Suppressor macrophage (primary cell): ENCODE measurements around the gene FERD3L.
A peak's percentile ranks its signal among the peaks of the same experiment; 100 is the strongest.
"Not testable (repeated sequence)": the region's sequence is repeated elsewhere in the genome, so short reads cannot be mapped to it uniquely, and the experiment has no call there.

ENCODE experiments used
- DNase-seq, 4 experiments: peaks; one replicate each; pipeline ENCODE4 v3.0.0-alpha.2; 2020 to 2022
- total RNA-seq, 17 experiments: gene quantifications; one replicate each; lab custom pipeline; 2026; ENCODE audit warnings: mixed read lengths in 6 of 17, inconsistent platforms in 3 of 17; lab: John Stamatoyannopoulos, UW

The FERD3L gene
- total RNA-seq, result 0 to 0.55 (median 0) reads per million in 17 experiments

DNA sequence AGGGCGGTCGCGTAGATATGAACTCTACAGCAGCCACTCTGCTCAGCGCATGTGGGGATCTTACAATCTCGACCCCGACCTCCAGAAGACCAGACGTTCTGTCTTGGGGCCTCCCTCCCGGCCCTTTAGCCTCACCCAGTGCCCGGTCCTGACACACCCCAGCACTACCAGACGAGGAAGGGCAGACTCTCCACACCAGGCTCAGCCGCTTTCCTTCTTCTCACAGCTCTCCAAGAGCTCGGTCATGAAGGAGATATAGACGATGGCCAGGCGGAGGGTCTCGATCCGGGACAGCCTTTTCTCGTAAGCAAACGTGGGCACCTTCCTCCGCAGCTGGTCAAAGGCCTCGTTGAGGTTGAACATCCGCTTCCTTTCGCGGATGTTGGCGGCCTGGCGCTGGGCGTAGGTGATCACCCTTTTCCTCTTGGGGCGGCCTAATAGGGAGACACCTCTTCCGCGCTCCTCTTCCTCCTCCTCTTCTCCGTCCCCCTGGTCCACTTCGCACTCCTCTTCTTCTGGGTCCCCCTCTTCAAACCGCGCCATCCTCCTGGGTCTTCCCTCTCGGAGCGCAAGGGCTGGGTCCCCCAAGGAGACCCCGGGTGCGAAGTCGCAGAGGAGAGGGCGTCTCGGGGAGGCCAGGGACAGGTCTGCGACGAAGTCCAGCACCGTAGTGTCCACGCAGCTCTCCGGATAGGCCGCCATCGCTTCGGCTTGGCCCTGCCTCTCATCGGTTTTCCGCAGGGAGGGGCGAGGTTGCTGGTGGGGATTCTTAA lies at the start of gene FERD3L:
Gene FERD3L, minus strand, starts transcription at position 761 of the 773 bp plus-strand sequence. Its CDS starts 59 bp downstream, at position 702.
- DNase-seq, result no peak

DNA sequence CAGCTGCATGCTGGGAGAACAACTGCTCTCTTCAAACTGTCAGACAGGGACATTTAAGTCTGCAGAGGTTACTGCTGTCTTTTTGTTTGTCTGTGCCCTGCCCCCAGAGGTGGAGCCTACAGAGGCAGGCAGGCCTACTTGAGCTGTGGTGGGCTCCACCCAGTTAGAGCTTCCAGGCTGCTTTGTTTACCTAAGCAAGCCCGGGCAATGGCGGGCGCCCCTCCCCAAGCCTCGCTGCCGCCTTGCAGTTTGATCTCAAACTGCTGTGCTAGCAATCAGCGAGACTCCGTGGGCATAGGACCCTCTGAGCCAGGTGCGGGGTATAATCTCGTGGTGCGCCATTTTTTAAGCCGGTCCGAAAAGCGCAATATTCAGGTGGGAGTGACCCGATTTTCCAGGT lies 49.2 kb upstream of the FERD3L start:
- not testable (repeated sequence) for DNase-seq

GRCh38 chr7:19181634-19182033 lies 36.4 kb upstream of the FERD3L start:
- DNase-seq, result no peak

- DNase-seq, result no peak
These were observed 33.4 kb upstream of the FERD3L start for GRCh38 chr7:19178595-19178994.

DNA sequence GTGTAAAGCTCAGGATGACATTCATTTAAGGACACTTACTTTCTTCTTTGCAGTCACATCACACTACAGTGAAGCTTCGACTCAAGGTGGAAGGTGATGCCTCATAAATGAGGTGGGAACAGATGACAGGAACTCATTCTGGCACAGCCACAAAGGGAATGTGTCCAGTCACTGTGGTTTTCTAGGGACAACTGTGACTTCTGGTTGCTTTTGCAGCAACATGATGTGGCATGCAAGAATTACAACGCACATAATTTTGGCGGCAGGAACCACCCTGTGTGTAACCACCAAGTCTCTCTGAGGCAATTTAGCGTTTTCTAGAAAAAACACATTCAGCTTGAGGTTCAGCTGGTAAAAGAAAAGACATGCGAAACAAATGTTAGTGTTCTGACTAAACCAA lies 32.0 kb upstream of the FERD3L start:
- DNase-seq, result no peak

GRCh38 chr7:19175241-19175640 lies 30.0 kb upstream of the FERD3L start:
- DNase-seq, result no peak

DNA sequence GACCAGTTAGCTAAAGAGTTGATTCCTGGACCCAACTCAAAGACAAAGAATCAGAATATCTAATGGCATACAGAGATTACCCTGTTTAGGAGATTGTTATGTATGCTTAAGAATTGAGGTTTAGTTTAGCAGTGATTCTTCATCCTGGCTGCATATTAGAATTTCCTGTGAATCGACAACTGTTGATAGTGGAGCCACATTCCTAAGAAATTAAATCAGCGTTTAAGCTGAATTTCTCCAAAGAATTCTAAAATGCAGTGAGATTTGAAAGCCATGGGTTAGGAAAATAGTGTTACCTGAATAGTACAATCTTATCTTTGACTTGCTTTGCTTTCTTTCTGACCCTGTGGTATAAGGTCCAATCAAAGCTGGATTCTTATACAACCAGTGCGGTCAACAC lies 16.4 kb upstream of the FERD3L start:
- DNase-seq, result no peak

DNA sequence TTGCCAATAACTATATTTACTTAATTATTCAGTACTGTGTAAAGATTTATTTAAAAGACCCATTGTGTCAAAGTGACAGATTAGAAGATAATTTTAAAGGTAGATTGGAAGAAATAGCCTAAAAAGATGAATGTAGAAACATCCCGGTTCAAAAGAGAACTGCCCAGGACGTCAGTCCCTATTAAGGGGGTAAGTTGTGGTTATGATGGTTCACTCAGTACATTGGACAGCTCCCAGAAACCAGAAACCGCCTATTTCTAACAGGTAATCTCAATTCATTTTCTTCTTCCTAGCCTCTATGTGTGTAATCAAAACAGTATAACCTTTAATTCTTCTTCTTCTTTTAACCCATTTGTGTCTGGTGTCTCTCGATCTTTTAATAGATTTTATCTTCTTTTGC lies 1.5 kb upstream of the FERD3L start:
- DNase-seq, result peak in 1 of 4 experiments; percentile 2

DNA sequence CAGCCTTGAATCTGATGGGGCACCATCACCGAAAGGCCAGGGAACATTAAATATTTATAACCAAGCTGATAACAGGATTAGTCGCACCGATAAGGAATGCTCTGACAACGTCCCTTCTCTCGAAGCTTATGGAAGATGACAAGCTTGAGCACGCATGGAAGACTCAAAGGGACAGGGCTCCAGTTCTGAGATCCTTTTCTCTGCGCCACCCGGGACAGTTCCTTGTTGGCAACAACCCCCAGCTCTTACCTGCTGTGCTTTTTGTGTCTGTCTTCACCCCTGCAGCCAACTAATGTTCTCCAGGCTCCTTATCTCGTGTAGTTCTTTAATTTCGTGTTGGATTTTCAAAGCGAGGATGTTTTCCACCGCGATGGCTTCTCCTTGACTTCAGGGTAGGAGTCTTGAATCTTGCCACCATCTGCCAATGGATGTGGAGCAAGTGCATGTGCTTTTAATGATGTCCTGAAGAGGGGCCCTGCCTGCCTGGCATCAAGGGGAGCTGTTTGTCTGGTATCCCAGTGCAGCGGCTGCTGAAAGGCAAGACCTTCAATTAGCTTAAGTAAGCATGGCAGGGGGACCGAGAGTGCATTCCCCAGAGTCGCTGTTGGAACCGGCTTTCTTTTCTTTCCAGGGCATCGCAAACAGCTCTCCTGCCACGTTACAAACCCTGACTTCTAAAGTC lies 354 bp upstream of the FERD3L start:
- no peak for DNase-seq

DNA sequence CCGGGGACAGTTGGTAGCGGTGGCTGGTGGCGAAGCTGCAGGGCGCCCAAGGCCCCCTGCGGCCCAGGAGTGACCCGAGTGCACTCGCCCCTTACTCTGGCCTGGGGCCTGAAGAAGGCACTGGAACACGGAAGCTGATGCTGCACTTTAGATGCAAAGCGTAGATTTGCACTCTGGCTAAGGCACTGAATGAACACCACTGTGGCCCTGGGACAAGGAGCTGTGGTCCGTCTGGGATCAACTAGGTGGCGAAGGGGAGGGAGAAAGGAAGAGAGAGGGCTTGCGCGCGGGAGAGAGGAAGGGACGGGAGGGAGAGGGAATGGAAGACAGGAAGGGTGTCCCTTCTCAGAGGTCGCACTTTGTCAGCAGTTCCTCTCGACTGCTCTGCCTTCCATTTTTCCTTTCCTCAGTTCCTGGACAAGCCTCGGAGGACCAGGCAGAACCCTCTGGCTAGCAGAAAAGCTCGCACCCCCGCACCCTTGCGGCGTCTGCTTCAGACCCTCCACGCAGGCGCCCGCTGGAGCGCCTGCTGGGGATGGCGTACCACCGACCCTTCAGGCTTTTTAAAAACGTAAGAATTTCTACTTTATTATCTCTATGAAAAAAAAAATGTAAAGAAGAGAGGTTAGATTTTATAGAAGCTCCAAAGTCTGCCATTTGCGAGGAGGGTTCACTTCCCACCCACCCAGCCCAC lies 1.2 kb downstream of the FERD3L start:
- no peak for DNase-seq

- DNase-seq, result no peak
These were observed 5.4 kb downstream of the FERD3L start for GRCh38 chr7:19139706-19140327.

GRCh38 chr7:19133886-19134285 lies 11.3 kb downstream of the FERD3L start:
- no peak for DNase-seq

DNA sequence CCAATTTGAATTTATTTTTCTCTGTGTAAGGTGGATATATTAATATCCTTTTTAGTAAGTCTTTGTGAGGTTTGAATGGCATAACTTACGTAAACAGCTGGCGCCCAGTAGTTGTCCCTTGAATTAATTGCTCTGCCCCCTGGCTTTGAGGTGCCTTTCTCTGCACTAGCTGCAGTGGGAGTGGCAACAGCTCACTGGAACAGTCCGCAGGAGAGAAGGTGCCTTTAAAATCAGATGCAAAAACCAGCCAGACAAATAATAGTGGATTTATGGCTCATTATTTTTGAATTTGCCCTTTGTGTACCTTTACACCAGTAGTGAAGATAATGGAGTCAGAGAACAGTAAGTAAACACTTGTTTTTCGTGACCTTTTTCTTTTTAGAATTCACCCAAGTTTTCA lies 11.8 kb downstream of the FERD3L start:
- no peak for DNase-seq

DNA sequence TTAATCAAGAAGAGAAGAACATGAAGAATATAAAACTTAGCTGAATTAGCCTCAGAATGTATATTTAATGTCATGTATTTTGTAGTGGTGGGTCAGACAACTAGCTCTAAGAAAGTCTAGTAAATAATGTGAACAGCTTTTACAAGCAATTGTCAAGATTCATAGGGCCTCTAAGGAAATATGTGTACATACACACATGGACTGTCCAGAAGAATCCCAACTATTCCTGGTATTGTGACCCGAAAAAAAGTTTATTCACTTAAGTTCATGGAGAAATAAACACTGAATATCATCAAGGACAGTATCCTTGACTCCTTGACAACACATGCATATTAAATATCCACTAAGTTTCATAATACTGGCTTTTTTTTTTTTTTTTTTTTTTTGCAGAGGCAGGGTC lies 16.4 kb downstream of the FERD3L start:
- no peak for DNase-seq

DNA sequence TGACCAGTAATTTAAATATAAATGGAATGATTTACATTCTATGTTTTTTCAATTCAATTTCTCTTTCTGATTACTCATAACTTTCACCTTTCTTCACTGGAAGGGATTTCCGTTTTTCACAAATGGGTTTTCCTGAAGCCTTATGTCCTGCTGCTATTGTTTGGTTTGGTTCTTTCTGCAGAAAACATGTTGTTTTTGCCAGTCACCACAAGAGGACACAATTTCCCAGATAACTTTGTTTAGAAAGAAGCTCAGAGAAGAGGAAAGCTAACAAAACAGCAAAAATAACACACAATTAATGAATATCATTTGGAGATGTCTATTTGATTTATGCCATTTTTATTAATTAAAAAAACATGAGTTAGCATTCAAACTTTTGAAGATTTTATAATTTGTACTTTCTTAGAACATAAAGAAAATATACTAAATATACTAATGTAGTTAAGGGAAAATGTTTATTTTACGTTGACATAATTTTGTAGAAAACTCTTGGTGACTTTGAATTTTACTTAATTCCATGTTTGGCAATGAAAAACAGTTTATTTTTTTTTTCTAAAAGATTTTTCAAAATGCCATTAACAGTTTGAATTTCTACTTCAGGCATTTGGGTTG lies 23.1 kb downstream of the FERD3L start:
- peak in 3 of 4 experiments; percentile 19 to 56 (median 49) for DNase-seq

GRCh38 chr7:19119870-19120486 lies 25.2 kb downstream of the FERD3L start:
- no peak for DNase-seq

GRCh38 chr7:19119372-19119771 lies 25.8 kb downstream of the FERD3L start:
- DNase-seq, result no peak

DNA sequence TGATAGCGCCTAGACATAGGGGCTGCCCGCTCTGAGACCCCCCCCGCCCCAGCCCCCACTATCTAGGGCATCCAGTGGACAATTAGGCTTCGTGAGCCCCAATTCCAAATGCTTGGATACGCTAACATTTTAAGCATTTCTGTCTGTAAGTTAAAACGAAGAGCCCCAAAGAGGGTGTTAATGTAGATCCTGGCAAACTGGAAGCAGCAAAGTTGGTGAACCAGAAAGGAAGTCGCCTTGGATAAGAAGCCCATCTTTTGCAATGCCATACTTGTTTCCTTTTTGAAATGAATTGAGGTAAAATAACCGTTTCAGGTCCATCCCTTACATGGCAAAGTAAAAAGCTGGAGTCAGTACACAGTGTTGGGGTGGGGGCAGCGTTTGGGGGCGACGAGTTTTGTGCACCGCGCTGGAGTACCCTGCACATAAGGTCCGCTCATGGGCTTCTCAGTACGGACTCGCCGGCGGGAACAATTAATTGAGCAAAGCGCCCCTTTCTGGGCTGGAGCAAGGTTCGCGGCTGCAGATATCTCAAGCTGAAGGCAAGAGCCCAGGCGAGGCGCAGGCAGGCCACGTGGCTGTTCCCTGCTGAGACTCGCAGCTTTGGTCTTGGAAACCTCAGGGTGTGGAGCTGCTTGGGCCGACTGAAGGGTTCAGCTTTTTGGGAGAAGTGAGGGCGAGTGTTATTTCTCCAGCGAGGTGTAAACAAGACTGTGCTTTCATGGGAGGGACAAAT lies 26.4 kb downstream of the FERD3L start:
- no peak for DNase-seq

DNA sequence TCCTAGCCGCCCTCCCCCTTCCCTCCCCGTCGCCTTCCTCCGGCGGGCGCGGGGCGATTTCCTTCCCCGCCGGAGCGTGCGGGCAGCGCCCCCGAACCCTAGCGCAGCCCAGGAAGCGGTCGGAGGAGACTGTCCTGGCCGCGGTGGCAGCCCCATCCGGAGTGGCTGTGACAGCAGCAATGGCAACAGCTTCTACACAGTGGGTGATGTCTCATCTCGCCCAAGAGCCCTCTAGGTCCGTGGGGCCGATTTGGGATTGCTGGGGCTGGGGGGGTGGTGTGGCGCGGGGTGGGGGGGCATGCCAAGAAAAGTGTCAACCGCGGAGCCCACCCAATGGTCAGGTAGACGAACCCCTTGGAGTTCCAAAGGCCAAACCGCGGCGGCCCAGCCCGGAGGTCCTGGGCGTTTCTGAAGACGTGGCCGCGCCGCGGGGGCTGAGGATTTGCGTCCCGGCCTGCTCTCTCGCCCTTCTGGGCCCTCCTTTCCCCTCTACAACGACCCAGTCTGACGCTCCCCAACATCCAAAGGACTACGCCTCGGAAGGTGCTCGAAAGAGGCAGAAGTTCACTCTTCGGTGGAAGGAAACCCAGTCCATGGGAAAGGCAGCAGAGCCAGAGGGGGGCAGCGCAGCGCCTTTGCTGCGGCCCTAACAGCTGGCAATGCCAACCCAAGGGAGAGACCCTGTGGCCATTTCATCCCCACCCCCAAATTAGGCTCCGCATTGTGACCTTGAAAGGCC lies 27.2 kb downstream of the FERD3L start:
- DNase-seq, result no peak

DNA sequence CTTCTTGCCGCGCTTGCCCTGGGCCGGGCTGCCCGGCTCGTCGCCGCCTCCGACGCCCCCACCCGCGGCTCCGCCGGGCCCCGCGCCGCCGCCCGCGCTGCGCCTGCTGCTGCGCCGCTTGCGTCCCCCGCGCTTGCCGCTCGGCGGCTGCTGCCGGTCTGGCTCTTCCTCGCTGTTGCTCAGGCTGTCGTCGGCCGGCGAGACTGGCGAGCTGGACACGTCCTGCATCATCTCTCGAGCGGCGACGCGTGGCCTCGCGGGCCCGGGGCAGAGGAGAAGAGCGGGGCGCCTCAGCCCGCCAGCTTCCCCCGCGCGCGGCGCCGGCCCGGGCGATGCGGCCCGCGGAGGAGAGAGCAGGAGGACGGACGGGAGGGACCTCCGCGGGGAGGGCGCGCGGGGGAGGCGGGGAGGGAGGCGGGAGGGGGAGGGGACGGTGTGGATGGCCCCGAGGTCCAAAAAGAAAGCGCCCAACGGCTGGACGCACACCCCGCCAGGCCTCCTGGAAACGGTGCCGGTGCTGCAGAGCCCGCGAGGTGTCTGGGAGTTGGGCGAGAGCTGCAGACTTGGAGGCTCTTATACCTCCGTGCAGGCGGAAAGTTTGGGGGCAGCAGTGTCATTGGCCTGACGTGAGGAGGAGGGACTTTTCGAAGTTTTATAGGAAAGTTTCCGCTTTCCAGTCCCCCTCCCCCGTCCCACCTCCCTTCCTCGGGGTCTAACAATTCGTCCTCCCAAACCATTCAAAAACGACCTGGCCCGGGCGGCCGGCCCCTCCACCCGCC lies 27.9 kb downstream of the FERD3L start, which contains the start of gene TWIST1:
Gene TWIST1, minus strand, starts transcription at position 546 of the 779 bp plus-strand sequence. Its CDS starts 315 bp downstream, at position 231.
- DNase-seq, result peak in 3 of 4 experiments; percentile 28 to 52 (median 41)
